Left cardiac atrium (tissue), 4 donors: ENCODE data around the gene CRTC1. TPM values are rescaled to one million over a fixed set of nuclear protein-coding genes. Genes with fewer than 3 reads are reported as not detected.
"Not testable (repeated sequence)": the region's sequence is repeated elsewhere in the genome, so short reads cannot be mapped to it uniquely, and the experiment has no call there.

Experiments used
- ATAC-seq, 2 donors: fragments of 200-7000 bp; cut with Tn5 transposase; one replicate each; pipeline ENCODE4 v1.9.1; 2020; ENCODE audit warnings: mild to moderate bottlenecking in 2 of 2, moderate library complexity in 2 of 2
- DNase-seq: peaks from one replicate; pipeline ENCODE4 v3.0.0-alpha.2; 2020
- intact Hi-C, 2 donors: fragments of 100-400 bp; cut with DNase I; formaldehyde crosslinking; loops; one replicate each; pipeline versions ENCODE4 v1.14.1 to v1.15.1; 2022 to 2023
- total RNA-seq, 2 donors: library from RNA; stranded (reverse); fragmentation: NEBNext Ultra II Directional; extraction: Animal tissue kit (Norgen Biotek cat#: 25700); gene quantifications; one replicate each; pipeline ENCODE4 v1.2.1, GENCODE V29; 2021
- donor health status: DM: no; HTN: yes; CAD: no.
- donor health status: DM: no; HTN: yes; CAD: no; lungs with severe emphysema.
- donor health status: DM: yes; HTN: yes; CAD: no.
- donor health status: Dilated cardiomyopathy.

The CRTC1 gene
- total RNA-seq, 2 donors from 2014 or later, result 10.5 to 11.1 TPM

DNA sequence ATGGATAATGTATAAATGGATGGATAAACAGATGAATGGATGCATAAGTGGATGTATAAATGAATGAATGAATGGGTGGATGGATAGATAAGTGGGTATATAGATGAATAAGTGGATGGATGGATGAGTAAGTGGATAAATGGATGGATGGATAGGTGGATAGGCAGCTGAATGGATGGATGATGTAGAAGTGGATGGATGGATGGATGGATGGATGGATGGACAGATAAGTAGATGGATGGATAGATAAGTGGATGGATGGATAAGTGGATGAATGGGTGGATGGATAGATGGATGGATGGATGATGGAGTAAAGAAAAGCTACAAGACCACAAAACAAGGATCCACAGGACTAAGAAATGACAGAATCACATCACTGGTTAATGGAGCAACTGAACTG lies 116.6 kb downstream of the CRTC1 start:
- DNase-seq, result no peak
- intact Hi-C loops, result no loop called here
- ATAC-seq, result no peak

DNA sequence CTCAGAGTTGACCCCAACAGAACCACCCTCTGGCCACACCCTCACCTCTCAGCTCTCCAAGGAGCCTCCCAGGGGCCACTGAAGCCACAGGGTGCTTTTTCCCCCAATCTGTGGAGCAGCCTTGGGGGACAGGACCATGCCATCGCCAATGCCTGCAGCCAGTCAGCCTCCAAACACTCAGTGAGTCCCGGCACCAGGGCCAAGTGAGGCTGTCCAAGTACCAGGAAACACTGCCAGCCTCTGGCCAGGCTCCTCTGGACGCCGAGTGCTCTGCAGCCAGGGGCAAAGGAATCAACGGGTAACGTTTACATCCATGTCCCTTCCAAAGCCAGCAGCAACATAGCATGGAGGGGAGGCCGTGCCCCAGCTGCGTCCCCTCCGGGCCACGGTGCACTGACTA lies 117.2 kb downstream of the CRTC1 start:
- intact Hi-C loops, result no loop called here

DNA sequence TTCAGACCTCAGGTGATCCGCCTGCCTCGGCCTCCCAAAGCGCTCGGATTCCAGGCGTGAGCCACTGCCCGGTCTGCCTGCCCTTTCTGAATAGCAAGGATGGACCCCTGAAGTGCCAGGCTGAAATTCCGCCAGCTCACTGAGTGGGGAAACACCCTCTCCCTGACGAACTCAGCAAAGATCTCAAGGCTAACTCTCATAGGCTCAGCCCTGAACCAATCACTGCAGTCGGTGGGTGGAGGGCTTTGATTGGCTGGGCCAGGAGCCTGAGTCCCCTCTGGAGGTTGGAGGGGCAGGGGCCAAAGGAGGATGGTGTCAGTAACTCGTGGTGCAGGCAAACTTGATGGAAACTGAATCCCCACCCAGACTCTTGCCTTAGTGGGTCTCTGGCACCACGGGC lies 118.9 kb downstream of the CRTC1 start:
- no peak for DNase-seq
- ATAC-seq, result no peak
- intact Hi-C loops, result no loop called here

More for the DNA sequence above, 117.2 kb downstream of the CRTC1 start:
- DNase-seq, result no peak
- no peak for ATAC-seq

DNA sequence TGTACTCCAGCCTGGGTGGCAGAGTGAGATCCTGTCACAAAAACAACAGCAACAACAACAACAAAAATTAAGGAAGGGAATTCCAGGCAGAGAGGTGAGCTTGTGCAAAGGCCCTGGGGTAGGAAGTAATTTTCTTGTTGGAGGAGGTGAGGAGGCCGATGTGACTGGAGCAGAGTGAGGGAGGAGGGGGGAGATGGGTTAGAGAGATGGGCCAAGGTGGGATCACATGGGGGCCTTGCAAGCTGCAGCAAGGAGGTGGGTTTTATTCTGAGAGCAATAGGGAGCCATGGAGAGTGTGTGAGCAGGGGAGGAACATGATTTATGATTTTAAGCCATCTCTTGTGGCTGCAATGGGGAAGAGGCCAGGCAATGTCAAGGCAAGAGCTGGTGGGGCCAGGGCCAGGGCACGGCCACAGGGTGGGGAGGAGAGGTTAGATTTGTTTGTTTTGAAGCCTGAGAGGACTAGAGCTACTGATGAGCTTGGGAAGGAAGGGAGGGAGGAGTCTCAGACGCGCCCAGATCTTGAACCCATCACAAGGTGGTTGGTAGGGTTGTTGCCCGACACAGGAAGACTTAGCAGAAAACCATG lies 120.2 kb downstream of the CRTC1 start:
- no peak for ATAC-seq
- no peak for DNase-seq
- intact Hi-C loops, result no loop called here

DNA sequence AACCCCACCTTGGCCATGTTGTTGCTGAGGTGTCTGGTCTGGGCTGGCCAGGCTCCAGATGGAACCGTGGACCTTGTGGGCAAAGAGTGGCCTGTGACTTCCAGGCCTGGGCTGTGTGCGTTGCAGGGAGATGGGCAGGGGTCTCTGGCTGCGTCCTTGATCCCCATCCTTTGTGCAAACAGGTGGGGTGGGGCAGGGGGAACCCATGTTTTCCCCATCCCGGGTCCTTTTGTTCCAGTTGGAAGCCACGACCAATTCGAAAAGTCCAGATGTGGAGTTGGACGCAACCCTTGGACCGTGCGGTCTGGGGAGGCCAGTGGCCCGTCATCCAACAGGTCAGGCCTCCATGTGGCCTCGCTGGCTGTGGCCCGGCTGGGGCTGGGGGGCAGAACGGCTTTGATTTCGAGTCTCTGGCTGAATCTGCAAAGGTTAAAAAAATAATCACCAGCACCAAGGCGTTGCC lies 120.7 kb downstream of the CRTC1 start:
- ATAC-seq, result no peak
- DNase-seq, result no peak
- intact Hi-C loops, result no loop called here

DNA sequence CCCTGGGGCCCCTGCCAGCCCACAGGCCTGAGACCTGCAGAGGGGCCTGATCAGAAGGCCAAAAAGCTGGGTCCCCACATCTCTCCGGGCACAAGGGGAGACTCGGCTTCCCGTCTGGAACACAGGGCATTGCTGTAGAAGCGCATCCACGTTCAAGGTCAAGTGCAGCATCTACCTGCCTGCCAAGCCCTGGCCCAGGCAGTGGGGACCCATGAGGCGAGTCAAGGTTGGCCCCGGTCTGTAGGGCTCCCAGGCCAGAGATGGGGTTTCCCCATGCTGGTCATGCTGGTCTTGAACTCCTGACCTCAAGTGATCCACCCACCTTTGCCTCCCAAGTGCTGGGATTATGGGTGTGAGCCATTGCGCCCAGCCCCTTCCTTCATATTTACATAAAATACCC lies 121.2 kb downstream of the CRTC1 start:
- ATAC-seq (no peak), DNase-seq (no peak)
- intact Hi-C loops, result no loop called here

DNA sequence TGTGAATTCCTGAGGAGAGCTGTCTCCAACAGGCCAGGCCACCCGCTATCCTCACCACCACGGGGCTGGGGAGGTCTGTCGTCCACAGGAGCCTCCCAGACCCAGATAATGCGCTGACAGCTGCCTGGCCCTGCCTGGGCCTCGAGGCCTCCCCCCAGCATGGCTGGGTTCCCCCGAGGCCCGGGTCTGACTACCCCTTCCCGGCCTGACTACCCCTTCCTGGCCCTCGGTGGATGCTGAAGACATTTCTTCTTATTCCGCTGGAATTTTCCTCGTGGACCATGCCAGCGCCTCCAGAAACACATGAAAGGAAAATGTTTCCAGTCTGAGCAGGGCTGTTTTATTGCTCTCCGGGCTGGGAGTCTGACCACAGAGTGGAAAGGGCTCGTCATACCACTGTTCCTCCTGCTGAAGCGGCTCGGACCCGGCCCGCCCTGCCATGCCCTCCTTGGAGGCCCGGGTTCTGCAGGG lies 124.4 kb downstream of the CRTC1 start:
- intact Hi-C loops, result no loop called here
- ATAC-seq (peak; percentile 52 to 53), DNase-seq (peak; percentile 60)

DNA sequence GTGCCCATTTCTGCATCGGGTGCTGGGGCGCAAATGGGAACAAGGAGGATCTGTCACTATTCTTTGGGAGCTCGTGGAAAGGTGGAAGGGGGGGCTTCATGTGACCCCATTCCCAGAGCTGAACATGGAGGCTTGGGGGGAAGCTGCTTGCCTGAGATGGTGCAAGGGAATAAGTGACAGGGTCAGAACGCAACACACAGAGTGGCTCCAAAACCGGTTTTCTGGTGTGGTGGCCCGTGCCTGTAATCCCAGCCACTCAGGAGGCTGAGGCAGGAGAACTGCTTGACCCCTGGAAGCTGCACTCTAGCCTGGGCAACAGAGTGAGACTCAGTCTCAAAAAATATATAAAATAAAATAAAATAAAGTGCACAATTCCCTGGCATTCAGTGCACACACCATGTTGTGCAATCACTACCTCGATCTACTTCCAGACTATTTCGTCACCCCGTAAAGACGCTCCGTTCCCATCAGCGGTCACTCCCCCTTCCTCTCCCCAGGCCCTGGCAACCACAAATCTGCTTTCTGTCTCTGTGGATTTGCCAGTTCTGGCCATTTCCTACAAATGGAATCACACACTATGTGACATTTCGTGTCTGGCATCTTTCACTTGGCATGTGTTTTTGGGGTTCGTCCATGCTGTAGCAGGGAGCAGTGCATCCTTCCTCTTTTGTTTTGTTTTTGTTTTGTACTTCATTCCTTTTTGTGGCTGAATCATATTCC lies 125.8 kb downstream of the CRTC1 start:
- intact Hi-C loops, result no loop called here
- DNase-seq (peak; percentile 70), ATAC-seq (peak; percentile 78 to 89)

DNA sequence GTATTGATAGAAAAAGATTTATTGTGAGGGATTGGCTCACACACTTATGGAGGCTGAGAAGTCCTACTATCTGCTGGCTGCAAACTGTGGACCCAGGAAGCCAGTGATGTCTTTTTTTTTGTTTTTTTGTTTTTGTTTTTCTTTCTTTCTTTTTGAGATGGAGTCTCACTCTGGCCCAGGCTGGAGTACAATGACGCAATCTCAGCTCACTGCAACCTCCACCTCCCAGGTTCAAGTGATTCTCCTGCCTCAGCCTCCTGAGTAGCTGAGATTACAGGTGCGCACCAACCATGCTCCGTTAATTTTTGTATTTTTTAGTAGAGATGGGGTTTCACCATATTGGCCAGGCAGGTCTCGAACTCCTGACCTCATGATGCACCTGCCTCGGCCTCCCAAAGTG lies 128.2 kb downstream of the CRTC1 start:
- DNase-seq, intact Hi-C loops, ATAC-seq: not testable (repeated sequence)

DNA sequence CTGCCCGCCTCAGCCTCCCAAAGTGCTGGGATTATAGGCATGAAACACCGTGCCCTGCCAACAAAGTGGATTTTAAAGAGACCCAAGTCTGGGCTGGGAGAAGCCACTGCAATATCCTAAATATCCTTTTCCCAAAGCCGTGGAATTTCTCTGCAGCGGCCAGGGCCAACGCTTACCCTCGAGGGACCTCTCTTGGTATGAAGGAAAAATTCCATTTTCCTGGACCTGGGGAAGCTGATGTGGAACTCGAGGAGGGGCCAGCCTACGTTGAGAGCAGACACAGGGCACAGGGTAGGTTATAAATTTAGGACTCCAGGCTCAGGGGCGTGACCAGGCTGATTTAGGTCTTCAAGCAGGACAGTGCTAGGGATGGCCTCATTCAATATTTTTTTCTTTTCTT lies 130.6 kb downstream of the CRTC1 start:
- intact Hi-C loops, result no loop called here
- peak; percentile 38 for DNase-seq
- ATAC-seq, result peak; percentile 14 to 77

DNA sequence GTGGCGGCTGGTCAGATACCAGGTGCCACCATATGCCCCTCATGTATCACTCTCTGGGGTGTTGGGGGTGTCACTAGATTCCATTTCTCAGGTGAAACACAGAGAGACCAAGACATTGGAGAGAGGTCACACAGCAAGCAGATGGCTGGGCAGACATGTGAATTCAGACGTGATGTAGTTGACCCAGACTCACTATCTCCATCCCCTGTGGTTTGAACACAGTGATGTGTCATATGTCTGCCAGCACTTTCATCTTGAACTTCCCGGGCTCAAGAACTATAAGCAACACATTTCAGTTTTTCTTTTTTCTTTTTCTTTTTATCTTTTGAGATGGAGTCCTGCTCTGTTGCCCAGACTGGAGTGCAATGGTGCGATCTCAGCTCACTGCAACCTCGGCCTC lies 132.2 kb downstream of the CRTC1 start:
- intact Hi-C loops, result no loop called here
- no peak for DNase-seq
- ATAC-seq, result no peak

DNA sequence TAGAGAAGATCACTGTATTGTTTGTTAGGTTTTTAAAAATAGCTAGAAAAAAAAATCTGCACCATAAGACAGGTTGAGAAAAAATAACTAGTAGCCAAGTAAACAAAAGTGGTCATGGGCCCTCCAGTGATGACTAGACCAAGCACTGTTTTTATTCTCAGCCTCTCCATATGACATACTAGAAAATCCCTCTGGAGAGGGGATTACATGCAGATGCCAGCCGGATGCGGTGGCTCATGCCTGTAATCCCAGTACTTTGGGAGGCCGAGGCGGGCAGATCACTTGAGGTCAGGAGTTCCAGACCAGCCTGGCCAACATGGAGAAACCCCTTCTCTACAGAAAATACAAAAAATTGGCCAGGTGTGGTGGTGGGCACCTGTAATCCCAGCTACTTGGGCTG lies 133.2 kb downstream of the CRTC1 start:
- ATAC-seq, intact Hi-C loops, DNase-seq: not testable (repeated sequence)

DNA sequence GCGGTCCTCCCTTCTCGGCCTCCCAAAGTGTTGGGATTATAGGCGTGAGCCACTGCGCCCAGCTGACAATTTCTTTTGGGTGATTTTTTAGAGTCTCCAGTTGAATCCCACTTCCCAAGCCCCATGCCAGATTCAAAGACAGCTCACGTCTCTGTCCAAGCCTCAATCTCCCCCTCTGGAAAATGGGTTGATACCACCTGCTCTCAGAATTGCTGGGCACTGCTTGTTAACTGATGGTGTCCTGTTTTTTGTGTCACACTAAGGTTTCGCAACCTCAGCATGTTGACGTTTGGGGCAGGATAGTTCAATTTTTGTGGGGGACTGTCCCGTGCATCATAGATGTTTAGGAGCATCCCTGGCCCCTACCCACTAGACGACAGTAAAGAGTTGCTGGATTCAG lies 134.1 kb downstream of the CRTC1 start:
- no peak for ATAC-seq

DNA sequence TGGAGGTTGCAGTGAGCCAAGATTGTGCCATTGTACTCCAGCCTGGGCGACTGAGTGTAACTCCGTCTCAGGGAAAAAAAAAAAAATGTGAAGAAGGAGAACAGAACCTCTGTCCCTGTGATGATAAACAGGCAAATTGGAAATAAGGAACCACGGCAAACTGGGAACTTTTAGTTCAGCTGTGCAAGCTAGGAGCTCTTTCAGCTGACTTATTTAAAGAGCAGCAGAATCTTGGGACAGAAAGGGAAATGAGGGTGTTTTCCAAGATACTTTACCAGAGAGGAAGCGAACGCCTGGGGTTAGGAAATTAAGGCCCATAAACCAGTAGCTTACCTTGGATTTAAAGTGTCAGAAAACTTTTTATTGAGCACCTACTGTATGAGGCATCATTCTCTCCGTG lies 145.3 kb downstream of the CRTC1 start:
- no peak for DNase-seq
- ATAC-seq, result no peak
- intact Hi-C loops, result no loop called here

More for the DNA sequence above, 134.1 kb downstream of the CRTC1 start:
- no peak for DNase-seq
- intact Hi-C loops, result no loop called here

DNA sequence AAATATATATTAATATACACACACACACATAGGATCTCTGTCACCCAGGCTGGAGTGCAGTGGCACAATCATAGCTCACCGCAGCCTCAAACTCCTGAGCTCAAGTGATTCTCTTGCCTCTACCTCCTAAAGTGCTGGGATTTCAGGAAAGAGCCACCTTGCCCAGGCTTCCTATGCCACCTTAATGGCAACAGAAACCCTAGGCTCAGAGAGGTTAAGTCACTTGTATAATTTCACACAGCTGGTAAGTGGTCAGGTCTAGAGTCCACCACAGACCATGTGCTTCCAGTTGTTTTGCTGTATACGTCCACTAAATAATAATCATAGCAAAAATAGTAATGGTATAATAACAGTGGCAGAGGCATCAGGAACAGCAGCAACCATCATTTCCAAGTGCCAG lies 147.0 kb downstream of the CRTC1 start:
- no peak for ATAC-seq

DNA sequence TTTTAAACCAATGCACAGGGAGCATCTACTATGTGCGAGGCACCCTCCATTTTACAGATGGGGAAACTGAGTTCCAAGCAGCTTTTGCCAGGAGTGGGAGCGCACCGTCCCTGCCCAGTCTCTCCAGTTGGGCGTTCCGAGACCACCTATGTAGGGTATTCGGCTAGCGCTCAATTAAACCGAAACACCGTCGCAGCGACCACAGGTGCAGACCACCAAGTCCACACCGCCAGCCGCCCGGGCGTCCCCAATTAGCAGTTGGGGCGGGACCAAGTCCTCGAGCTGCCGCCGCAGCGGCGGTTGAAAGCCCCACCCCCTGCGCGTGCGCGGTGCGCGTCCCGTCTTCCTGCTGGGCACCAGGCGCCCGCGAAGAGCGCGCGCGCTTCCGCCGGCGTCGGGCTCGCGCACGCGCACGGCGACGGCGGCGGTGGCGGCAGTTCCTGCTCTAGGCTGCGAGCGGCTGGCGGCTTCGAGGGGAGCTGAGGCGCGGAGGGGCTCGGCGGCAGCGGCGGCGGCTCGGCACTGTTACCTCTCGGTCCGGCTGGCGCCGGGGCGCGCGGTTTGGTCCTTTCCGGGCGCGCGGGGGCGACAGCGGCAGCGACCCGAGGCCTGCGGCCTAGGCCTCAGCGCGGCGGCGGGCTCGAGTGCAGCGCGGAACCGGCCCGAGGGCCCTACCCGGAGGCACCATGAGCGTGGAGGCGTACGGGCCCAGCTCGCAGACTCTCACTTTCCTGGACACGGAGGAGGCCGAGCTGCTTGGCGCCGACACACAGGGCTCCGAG lies 148.2 kb downstream of the CRTC1 start, which contains the start of gene UPF1:
Gene UPF1 (plus strand): TSS at position 436 of the 782 bp plus-strand sequence. CDS start 251 bp downstream, at position 687.
- intact Hi-C loops, result loop anchor here in 1 of 2 donors (10.0 kb wide), 1 partner anchor 147 kb away; the partner anchor contains the start of gene CRTC1
- ATAC-seq (peak; percentile 93 to 96), DNase-seq (peak; percentile 95)

More for the DNA sequence above, 147.0 kb downstream of the CRTC1 start:
- DNase-seq, result no peak
- intact Hi-C loops, result loop anchor here in 1 of 2 donors (10.0 kb wide), 1 partner anchor 146 kb away; the partner anchor contains the start of gene CRTC1
